GM06990 (cell line): ENCODE measurements around the gene ZNF230.
A peak's percentile ranks its signal among the peaks of the same experiment; 100 is the strongest.

Source experiments
- DNase-seq: peaks from one replicate; pipeline ENCODE4 v3.0.0-alpha.2; 2011; ENCODE audit not compliant: insufficient read length; ENCODE audit errors: extremely low read depth
- H3K27me3 ChIP-seq: replicated peaks from 2 replicates; pipeline ENCODE4 v1.6.0; 2011; ENCODE audit warnings: low read length; ENCODE audit not compliant: control insufficient read depth, insufficient read depth
- H3K36me3 ChIP-seq: 2 replicates; pipeline ENCODE4 v1.5.1; 2011; ENCODE audit warnings: low read length; ENCODE audit not compliant: control insufficient read depth, insufficient read depth
- H3K4me3 ChIP-seq: replicated peaks from 2 replicates; pipeline ENCODE4 v1.5.1; 2011; ENCODE audit warnings: low read depth, mild to moderate bottlenecking, control low read depth, low read length
- TF ChIP-seq, protein P1 (sequence below): IDR thresholded peaks from 2 replicates; pipeline ENCODE4 v1.5.1; 2011; ENCODE audit warnings: low read length, control low read depth, mild to moderate bottlenecking, inconsistent platforms; ENCODE audit not compliant: insufficient read depth, poor library complexity, severe bottlenecking

ZNF230 gene

GRCh38 chr19:43976732-43977131 lies 26.0 kb upstream of the ZNF230 start:
- Histone ChIP-seq H3K27me3 (no peaks in the 10 kb centered on the region), H3K4me3 (no peak overlapping the region), H3K36me3 (no peaks in the 10 kb centered on the region)
- DNase-seq: no peak
- TF ChIP-seq, protein P1, sequence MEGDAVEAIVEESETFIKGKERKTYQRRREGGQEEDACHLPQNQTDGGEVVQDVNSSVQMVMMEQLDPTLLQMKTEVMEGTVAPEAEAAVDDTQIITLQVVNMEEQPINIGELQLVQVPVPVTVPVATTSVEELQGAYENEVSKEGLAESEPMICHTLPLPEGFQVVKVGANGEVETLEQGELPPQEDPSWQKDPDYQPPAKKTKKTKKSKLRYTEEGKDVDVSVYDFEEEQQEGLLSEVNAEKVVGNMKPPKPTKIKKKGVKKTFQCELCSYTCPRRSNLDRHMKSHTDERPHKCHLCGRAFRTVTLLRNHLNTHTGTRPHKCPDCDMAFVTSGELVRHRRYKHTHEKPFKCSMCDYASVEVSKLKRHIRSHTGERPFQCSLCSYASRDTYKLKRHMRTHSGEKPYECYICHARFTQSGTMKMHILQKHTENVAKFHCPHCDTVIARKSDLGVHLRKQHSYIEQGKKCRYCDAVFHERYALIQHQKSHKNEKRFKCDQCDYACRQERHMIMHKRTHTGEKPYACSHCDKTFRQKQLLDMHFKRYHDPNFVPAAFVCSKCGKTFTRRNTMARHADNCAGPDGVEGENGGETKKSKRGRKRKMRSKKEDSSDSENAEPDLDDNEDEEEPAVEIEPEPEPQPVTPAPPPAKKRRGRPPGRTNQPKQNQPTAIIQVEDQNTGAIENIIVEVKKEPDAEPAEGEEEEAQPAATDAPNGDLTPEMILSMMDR: no peak

- Histone ChIP-seq H3K36me3 (no peaks in the 10 kb centered on the region), H3K4me3 (peak overlapping the region; percentile 60), H3K27me3 (no peaks in the 10 kb centered on the region)
- TF ChIP-seq, protein P1: no peak
- no peak for DNase-seq
These were observed 19.2 kb upstream of the ZNF230 start for GRCh38 chr19:43983544-43983911.

- Histone ChIP-seq H3K27me3 (no peaks in the 10 kb centered on the region), H3K36me3 (no peaks in the 10 kb centered on the region), H3K4me3 (peak within 1 kb of the TSS; percentile 60)
- DNase-seq: peak; percentile 71
- TF ChIP-seq, protein P1: no peak
These were observed 18.7 kb upstream of the ZNF230 start, which contains the start of gene ZNF155 for GRCh38 chr19:43983912-43984686. Gene ZNF155 (plus strand): TSS chr19:43984188. CDS start chr19:43988544, 4,356 bp downstream.

DNA sequence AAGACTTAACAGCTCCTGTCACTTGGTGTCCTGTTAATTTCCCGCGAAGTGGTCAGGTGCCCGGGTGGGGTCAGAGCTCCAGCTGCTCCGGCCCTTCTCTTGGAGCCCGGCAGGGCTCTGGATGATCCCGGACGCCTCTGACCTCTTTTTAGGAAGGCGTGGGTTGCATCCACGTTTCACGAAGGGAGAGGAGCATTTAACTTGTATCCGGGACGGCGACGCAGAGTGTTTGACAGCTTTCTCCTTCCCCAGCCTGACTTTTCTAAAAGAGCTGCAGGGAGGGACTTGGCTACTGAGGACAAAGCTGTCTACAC lies 18.1 kb upstream of the ZNF230 start:
- Histone ChIP-seq H3K4me3 (peak overlapping the region; percentile 60), H3K36me3 (no peaks in the 10 kb centered on the region), H3K27me3 (no peaks in the 10 kb centered on the region)
- DNase-seq: peak; percentile 21
- TF ChIP-seq, protein P1: no peak

DNA sequence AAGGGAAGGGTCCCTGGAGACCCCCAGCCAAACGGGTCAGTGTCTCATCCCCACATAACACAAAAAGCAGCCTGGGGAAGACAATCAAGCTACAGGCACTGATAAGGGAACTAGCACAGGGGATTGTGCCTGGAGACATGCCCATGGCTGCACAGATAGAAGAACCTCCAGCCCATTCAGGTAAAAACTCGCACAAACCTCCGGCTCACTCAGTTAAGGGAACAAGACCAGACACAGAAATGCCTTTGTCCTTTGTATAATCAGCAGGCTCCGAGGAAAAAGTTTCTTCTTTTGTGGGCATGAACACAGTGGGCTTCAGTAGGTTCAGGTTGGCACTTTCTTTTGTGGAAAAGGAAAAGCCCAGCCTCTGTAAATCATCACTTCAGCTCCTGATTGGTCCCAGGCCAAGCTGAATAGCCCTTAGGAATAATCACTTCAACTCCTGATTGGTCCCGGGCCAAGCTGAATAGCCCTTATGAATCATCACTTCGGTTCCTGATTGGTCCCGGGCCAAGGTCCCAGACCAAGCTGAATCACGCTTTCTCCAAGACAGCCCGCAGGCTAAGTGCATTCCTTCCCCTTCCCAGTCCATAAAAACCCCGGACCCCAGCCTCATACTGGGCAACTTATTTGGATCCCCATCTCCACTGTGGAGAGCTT lies 5.0 kb upstream of the ZNF230 start:
- no peaks in the 10 kb centered on the region; the same call in none of the 2 replicates for H3K36me3 ChIP-seq
- no peak for DNase-seq
- H3K27me3 ChIP-seq: no peaks in the 10 kb centered on the region
- TF ChIP-seq, protein P1: no peak
- no peak overlapping the region for H3K4me3 ChIP-seq
